Dedifferentiated amniotic fluid mesenchymal stem cell (primary cell): ENCODE measurements around the gene FAM168A.
A peak's percentile ranks its signal among the peaks of the same experiment; 100 is the strongest.

Source experiments
- DNase-seq: peaks from one replicate; pipeline ENCODE4 v3.0.0-alpha.2; 2016; ENCODE audit errors: extremely low spot score

FAM168A gene

DNA sequence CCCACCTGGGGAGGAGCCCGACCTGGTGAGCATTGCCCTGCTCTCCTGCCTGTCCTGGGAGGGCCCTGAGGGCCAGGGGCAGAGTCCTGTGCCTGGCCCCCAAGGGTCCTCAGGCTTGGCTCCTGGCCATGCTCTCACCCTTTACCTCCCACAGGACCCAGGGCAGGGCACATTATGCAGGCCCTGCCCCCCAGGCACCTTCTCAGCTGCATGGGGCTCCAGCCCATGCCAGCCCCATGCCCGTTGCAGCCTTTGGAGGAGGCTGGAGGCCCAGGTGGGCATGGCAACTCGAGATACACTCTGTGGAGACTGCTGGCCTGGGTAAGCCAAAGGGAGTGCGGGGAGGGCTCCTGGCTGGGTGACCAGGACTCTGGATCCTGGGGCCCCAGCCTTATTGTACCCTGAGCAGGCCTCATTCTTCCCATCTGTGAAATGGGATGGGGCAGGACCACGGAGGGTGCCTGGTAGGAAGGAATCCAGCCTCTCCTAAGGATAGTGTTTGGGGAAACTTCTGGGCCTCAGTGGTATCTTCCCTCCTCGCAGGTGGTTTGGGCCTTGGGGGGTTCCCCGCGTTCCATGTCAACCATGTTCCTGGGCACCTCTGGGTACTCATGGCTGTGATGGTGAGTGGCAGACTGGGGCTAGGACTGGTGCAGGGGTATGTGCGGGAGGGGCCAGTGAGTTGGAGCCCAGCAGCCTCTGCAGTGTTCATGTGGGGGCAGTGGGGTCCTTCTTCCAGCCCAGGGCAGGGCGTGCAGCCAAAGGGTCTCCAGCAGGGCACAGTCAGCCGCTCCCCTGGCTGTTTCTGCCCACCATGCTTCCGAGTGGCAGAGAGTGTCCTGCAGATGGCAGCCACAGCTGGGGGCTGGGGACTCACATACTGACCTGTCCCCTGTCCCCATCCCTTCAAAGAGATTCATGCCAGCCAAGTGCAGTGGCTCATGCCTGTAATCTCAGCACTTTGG is 207.0 kb downstream of the FAM168A start:
- no peak for DNase-seq

DNA sequence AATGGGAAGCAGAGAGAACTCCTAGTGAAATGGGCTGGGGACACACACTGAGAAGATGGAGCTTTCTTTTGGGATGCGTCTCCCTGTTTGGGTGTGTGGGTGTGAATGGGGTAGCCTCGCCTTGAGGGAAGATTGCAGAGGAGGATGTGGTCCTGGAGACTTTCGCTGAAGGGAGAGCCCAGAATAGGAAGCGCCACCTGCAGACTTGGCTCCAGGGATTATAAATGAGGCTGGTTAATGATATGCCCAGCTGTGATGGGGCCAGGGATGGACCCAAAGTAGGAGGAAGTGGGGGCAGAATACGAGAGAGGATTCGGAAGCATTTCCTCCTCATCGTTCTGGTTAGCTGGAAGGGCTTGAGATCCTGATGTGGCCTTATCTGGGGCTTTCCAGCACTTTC is 208.0 kb downstream of the FAM168A start:
- no peak for DNase-seq

- DNase-seq = no peak
These were observed 208.8 kb downstream of the FAM168A start for GRCh38 chr11:73389134-73389525.

DNA sequence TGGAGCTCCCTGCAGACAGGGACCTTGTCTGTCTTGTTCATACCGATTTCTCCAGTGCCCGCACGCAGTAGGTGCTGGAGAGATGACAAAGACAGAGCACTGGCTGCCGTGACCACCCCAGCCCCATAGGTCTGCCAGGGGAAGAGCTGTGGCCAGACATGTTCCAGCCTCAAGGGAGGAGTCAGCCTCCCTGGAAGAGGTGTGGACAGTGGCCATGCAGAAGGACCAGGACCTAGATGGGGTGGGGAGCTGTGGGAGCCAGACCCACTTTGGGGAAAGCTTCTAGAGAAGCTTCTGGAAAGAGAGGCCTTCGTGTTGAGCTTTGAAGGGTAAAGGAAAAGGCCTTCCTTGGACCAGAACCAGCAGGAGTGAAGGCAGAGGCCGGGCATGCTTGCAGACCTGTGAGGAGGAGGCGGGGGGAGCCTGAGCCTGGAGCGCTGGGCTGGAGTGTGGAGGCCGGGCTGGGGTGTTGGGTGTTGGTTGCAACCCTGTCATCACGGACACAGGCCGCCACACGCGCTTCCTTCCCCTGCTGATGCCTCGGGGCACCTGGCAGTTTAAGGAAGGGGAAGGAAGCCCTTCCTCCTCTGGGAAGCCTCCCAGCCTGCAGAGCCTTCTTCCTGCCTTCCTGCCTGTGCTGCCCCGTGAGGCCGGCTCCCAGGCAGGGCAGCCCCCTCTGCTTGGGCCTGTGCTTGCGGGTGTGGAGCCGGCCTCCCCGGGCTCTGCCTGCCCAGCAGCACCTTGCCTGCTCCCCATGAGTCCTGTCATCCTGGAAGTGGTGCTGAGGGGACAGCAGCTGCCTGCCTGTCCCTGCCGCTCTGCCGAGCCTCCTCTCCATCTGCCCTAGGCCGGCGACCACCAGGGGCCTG is 209.4 kb downstream of the FAM168A start:
- DNase-seq = no peak

GRCh38 chr11:73387594-73388264 is 210.2 kb downstream of the FAM168A start:
- no peak for DNase-seq

- no peak for DNase-seq
These were observed 211.4 kb downstream of the FAM168A start for GRCh38 chr11:73386546-73386945.

GRCh38 chr11:73386016-73386415 is 211.9 kb downstream of the FAM168A start:
- DNase-seq = no peak

DNA sequence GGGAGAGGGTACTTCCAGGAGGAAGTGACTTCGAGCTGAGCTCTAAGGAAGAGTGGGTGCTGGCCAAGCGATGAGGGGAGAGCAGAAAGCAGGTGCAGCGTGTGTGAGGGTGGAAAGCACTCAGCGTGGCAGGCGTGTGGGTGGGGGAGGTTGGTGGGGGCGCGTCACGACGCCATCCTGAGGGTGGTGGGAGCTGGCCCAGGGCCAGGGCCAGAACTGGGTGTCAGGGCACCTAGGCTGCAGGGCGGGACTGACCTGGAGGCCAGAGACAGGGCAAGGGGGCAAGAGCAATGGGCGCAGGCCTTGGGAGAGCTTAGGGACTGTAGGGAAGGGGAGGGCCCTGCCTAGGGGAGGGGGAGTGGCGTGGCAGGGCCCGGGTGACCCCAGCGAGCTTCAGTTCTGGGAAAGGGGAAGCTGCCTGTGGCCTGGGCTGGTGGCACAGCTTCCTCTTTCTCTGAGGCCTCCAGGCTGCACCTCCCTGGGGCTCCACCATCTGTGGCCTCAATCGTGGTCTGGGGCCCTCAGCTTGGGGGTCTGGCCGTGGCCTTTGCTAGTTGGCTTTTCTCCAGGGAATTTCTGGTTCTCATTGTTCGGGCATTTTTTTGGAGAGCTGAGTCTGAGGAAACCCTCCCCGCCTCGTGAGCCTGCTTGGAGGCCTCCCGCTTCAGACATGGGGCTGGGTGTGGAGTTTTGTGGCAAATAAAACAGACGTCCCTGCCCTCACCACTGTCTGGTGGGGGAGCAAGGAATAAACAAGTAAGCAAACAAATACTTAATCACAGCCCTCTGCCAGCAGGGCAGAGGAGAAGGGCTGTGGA is 212.8 kb downstream of the FAM168A start:
- DNase-seq = no peak

GRCh38 chr11:73384531-73384871 is 213.4 kb downstream of the FAM168A start:
- no peak for DNase-seq

DNA sequence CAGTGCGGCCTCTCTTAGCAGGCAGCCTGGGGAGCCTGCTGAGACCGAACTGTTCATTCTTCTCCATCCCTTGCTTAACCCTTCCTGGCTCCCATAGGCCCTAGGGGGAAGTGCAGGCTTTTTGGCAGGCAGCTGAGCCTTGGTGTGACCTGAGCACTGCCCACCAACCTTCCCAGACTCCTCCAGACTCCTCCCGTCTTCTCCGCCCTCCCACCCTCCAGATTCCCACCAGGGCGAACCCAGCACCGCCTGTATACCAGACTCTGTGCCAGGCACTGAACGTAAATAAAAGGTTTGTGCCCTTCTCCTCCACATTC is 213.8 kb downstream of the FAM168A start:
- DNase-seq = no peak

DNA sequence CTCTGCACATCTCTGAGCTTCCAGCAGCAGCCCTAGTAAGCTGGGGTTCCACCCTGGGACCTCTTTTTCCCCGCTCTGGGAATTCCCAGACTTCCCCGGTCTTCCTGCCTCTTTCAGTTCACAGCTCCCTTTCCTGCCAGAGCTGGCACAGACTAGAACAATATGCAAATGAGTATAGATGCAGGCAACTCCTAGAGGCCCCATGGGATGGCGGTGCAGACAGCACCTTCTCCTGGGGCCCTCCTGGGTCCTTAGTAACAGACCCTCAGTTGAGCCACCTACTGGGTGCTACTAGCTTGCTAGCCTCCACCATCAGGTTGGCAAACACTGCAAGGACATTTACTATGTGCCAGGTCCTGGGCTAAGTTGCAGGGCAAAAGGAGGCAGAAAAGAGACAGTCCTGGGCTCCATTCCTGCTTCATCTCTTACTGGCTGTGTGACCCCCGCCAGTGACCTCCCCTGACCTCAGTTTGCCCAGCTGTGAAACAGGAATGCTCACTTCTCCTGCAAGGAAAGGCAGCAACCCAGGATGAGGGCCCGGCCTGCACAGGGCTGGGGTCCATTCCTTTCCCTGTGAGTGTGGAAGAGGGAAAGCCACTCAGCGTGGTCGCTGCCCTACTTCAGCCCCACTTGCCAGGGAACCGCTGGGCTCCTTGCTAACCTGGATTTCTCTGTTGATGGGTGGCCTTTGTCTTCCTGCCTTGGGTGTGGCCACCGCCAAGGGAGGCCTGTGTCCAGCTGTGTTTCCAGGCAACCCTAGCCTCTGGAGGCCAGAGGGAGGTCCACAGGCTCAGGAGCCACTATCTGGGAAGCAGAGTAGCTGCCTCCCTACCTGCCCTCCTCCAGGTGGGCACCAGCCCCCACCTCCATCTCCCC is 214.4 kb downstream of the FAM168A start:
- DNase-seq = no peak

DNA sequence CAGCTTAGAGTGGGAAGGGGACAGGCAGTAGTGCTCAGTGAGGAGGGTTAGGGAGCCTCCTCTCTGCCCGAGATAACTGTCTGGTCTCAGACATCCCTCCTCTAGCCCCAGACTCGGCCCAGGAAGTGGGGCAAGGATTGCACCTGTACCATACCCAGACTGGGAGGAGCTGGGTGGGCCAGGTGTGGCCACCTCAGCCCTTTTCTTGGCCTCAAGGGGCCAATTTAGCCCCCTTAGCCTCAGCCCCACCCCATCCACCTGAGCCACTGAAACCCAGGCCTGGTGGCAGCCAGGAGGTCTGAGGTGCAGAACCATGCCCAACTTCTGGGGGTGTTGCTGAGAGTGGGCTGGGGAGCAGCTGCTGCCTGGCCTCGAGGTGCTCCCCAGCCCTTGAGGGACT is 215.2 kb downstream of the FAM168A start:
- DNase-seq = no peak

- DNase-seq = no peak
These were observed 215.7 kb downstream of the FAM168A start for GRCh38 chr11:73382183-73382582.

GRCh38 chr11:73381589-73381988 is 216.3 kb downstream of the FAM168A start:
- no peak for DNase-seq

GRCh38 chr11:73380897-73381410 is 217.0 kb downstream of the FAM168A start:
- DNase-seq = no peak

- DNase-seq = no peak
These were observed 217.6 kb downstream of the FAM168A start for GRCh38 chr11:73380331-73380730.

- DNase-seq = no peak
These were observed 218.6 kb downstream of the FAM168A start for GRCh38 chr11:73379189-73379880.

DNA sequence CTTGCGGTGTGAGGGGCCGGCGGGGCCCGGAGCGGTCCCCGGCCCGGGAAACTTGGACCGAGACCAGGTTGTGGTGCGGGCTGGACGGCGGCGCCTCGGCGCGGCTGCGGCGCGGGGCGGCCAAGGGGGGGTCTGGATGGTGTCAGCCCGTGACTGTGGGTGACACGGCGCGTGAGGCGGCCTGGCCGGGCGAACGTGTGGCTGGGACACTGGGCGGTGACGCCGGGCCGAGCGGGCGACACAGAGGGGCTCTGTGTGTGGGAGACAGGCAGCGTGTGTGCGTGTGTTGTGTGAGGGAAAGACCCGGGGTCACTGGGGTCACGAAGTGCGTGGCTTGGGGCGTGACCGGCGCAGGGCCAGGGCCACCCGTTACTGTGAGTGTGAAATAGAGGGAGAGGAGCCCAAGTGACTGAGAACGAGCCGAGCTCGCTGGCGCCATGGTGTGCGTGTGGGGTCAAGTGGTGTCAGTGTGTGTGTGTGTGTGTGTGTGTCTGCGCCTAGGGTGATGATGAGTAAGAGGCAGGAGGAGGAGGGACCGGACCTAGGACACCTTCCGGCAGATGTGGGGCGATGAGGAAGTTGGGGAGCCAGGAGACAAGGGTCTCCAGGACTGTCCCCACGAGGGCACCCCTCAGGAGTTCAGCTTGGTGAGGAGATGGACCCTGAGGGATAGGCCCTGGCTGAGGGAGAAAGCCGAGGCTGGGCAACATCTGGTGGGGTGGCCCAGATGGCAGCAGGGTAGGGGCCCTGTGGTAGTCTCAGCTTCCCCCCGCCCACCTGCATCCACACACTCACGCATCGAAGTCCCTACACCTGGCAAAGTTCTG is 220.9 kb downstream of the FAM168A start:
- peak; percentile 29 for DNase-seq
